ELR (cell line): ENCODE data around the gene POLR2J3.
"Not testable (repeated sequence)": the region's sequence is repeated elsewhere in the genome, so short reads cannot be mapped to it uniquely, and the experiment has no call there.

ENCODE experiments used
- DNase-seq: peaks from one replicate; pipeline ENCODE4 v3.0.0-alpha.2; 2015; ENCODE audit warnings: low read depth

Gene POLR2J3

DNA sequence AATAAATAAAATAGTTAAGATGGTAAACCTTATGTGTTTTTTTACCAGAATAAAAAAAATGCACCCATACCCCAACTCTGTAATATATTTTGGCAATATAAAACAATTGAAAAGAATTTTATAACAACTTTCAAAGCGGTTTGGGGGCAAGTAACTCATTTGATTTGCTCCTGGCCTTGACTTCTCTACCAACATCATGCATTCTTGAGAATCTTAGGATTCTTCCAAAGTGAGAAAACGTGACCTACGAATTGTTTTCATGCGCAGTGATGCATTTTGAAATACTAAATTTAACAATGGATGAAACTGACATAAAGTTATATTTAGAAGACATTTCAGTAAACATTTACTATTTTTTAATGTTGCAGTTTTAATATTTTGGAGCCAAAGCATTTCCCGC, 51.6 kb downstream of the POLR2J3 start:
- DNase-seq = not testable (repeated sequence)

DNA sequence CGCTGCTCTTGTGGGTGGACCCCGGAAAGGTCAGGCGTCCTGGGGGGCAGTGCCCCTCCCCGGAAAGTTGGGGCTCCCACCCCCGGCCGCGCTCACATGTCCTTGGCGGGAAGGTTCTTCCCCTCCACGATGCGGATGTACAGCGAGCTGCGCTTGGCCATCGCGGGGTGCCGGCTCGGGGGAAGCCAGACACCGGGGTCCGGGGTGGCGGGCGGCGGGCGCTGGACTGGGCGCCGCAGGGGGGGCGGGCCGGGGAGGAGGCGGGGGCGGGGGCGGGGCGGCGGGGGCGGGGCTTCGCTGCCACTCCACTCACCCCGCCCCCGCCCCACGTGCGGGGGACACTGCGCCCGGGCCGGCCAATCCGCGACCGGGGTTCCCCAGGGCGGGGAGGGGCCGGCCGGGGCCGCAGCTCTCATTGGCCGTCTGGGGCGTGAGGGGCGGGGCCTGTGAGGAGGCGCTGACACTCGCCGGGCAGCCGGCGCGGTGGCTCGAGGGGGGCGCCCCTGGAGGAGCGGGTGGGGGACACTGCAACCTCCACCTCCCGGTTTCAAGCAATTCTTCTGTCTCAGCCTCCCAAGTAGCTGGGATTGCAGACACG, 54.7 kb downstream of the POLR2J3 start, which contains the start of gene RASA4B:
Gene RASA4B, minus strand, starts transcription at position 228 of the 598 bp plus-strand sequence. Its CDS starts 67 bp downstream, at position 161.
- peak; percentile 38 for DNase-seq
